ENCODE measurements around the gene DNAJC3.

DNAJC3 gene

DNA sequence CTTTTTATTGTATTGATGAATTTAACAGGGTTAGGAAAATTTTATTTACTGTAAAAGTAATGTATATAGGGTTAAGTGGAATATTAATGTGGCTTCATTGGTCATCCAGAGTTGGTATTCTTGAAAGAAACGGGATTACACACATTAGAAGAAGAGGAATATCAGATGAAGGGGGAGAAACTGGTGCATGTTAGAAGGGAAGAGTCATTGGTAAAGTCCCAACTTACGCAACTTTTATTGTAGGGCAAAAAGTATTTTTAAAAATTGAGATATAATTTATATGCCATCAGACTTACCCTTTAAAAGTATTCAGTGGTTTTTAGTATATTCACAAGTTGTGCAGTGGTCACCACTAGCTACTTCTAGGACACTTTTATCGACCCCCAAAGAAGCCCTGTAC, 47.3 kb downstream of the DNAJC3 start:
- TF ChIP-seq SIN3A (IDR thresholded peaks at IDR 0.05; ENCODE audit: borderline replicate concordance, insufficient read depth, low read length), result no peak
- no peak for TF ChIP-seq POLR2AphosphoS5 (IDR thresholded peaks at IDR 0.05; ENCODE audit: low read depth, low read length)
- no peak for TF ChIP-seq TAF1 (IDR thresholded peaks at IDR 0.05; ENCODE audit: borderline replicate concordance, insufficient read depth, low read length)
- TF ChIP-seq REST (IDR thresholded peaks at IDR 0.05; ENCODE audit: insufficient read depth in 1 of 2, low read depth in 2 of 2, low read length in 2 of 2), result no peak
- no peak for TF ChIP-seq FOXP2 (optimal IDR thresholded peaks at IDR 0.05; ENCODE audit: borderline replicate concordance, extremely low read depth, extremely low read length, insufficient read depth)

DNA sequence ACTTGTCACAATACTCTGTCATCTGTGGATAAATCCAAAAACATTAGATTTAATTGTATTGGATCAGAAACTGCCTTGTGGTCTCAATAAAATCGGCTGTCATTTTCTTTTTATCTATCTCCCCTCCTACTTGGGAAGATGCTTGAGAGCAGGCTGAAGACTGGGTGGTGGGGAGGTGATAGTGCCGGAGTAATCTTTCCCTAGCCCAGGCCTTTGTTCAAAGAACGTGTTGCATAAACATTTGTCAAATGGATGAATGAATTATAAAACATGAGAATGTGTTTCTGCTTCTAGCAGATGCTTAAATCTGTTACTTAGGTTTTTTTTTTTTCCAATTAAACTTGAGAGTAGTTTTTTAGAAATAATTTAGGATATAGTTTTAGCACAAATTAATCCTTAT, 49.9 kb downstream of the DNAJC3 start:
- TF ChIP-seq TAF1 (IDR thresholded peaks at IDR 0.05; ENCODE audit: borderline replicate concordance, insufficient read depth, low read length) (no peak), FOXP2 (optimal IDR thresholded peaks at IDR 0.05; ENCODE audit: borderline replicate concordance, extremely low read depth, extremely low read length, insufficient read depth) (no peak), REST (IDR thresholded peaks at IDR 0.05; ENCODE audit: insufficient read depth in 1 of 2, low read depth in 2 of 2, low read length in 2 of 2) (no peak), POLR2AphosphoS5 (IDR thresholded peaks at IDR 0.05; ENCODE audit: low read depth, low read length) (no peak), SIN3A (IDR thresholded peaks at IDR 0.05; ENCODE audit: borderline replicate concordance, insufficient read depth, low read length) (no peak)

GRCh38 chr13:95728957-95729356, 52.0 kb downstream of the DNAJC3 start:
- TF ChIP-seq TAF1 (IDR thresholded peaks at IDR 0.05; ENCODE audit: borderline replicate concordance, insufficient read depth, low read length) (no peak), REST (IDR thresholded peaks at IDR 0.05; ENCODE audit: insufficient read depth in 1 of 2, low read depth in 2 of 2, low read length in 2 of 2) (no peak), SIN3A (IDR thresholded peaks at IDR 0.05; ENCODE audit: borderline replicate concordance, insufficient read depth, low read length) (no peak), FOXP2 (optimal IDR thresholded peaks at IDR 0.05; ENCODE audit: borderline replicate concordance, extremely low read depth, extremely low read length, insufficient read depth) (no peak), POLR2AphosphoS5 (IDR thresholded peaks at IDR 0.05; ENCODE audit: low read depth, low read length) (no peak)

GRCh38 chr13:95734124-95734523, 57.2 kb downstream of the DNAJC3 start:
- TF ChIP-seq POLR2AphosphoS5 (IDR thresholded peaks at IDR 0.05; ENCODE audit: low read depth, low read length), result no peak
- TF ChIP-seq REST (IDR thresholded peaks at IDR 0.05; ENCODE audit: insufficient read depth in 1 of 2, low read depth in 2 of 2, low read length in 2 of 2), result no peak
- no peak for TF ChIP-seq SIN3A (IDR thresholded peaks at IDR 0.05; ENCODE audit: borderline replicate concordance, insufficient read depth, low read length)
- TF ChIP-seq TAF1 (IDR thresholded peaks at IDR 0.05; ENCODE audit: borderline replicate concordance, insufficient read depth, low read length), result no peak
- no peak for TF ChIP-seq FOXP2 (optimal IDR thresholded peaks at IDR 0.05; ENCODE audit: borderline replicate concordance, extremely low read depth, extremely low read length, insufficient read depth)

GRCh38 chr13:95740979-95741320, 64.0 kb downstream of the DNAJC3 start:
- TF ChIP-seq SIN3A (IDR thresholded peaks at IDR 0.05; ENCODE audit: borderline replicate concordance, insufficient read depth, low read length), result no peak
- no peak for TF ChIP-seq REST (IDR thresholded peaks at IDR 0.05; ENCODE audit: insufficient read depth in 1 of 2, low read depth in 2 of 2, low read length in 2 of 2)
- TF ChIP-seq FOXP2 (optimal IDR thresholded peaks at IDR 0.05; ENCODE audit: borderline replicate concordance, extremely low read depth, extremely low read length, insufficient read depth), result no peak
- no peak for TF ChIP-seq POLR2AphosphoS5 (IDR thresholded peaks at IDR 0.05; ENCODE audit: low read depth, low read length)
- TF ChIP-seq TAF1 (IDR thresholded peaks at IDR 0.05; ENCODE audit: borderline replicate concordance, insufficient read depth, low read length), result no peak
